ENCODE data around the gene OR10AD1. TPM values are rescaled to one million over a fixed set of nuclear protein-coding genes. Genes with fewer than 3 reads are reported as not detected.
A peak's percentile ranks its signal among the peaks of the same experiment; 100 is the strongest.
"Not testable (repeated sequence)": the region's sequence is repeated elsewhere in the genome, so short reads cannot be mapped to it uniquely, and the experiment has no call there.

The OR10AD1 gene
- total and polyA plus RNA-seq, 2 experiments from 2014 or later = not detected

GRCh38 chr12:48157889-48158370, 45.2 kb downstream of the OR10AD1 start:
- no peak for TF ChIP-seq CTCF (IDR thresholded peaks at IDR 0.05; ENCODE audit: low read depth, low read length)
- no peaks in the 10 kb centered on the region for H3K36me3 ChIP-seq
- no peak for DNase-seq (ENCODE audit: low read depth in 1 of 2, low spot score in 1 of 2)
- H3K27ac ChIP-seq = peak overlapping the region; percentile 69
- no peaks in the 10 kb centered on the region for H3K27me3 ChIP-seq
- no peaks in the 10 kb centered on the region for H3K9me3 ChIP-seq (ENCODE audit: low read depth)
- peak overlapping the region; percentile 88 for H3K4me3 ChIP-seq
- H3K4me1 ChIP-seq (ENCODE audit: low read depth) = peaks cover 14% of the 10 kb centered on the region

- peak; percentile 99 for DNase-seq (ENCODE audit: low read depth in 1 of 2, low spot score in 1 of 2)
- no peaks in the 10 kb centered on the region for H3K36me3 ChIP-seq
- H3K4me1 ChIP-seq (ENCODE audit: low read depth) = peaks cover 14% of the 10 kb centered on the region
- peak within 1 kb of the TSS; percentile 88 for H3K27ac ChIP-seq
- H3K9me3 ChIP-seq (ENCODE audit: low read depth) = no peaks in the 10 kb centered on the region
- H3K27me3 ChIP-seq = no peaks in the 10 kb centered on the region
- H3K4me3 ChIP-seq = peak within 1 kb of the TSS; percentile 88
- peak; percentile 49 for TF ChIP-seq CTCF (IDR thresholded peaks at IDR 0.05; ENCODE audit: low read depth, low read length)
Measured at GRCh38 chr12:48157018-48157888, 45.8 kb downstream of the OR10AD1 start, which contains the start of gene ASB8. Gene ASB8, minus strand, starts transcription at chr12:48157515. Its CDS starts 4,019 bp downstream, at chr12:48153496.

GRCh38 chr12:48156652-48157017, 46.5 kb downstream of the OR10AD1 start:
- peak overlapping the region; percentile 88 for H3K4me3 ChIP-seq
- H3K9me3 ChIP-seq (ENCODE audit: low read depth) = no peaks in the 10 kb centered on the region
- H3K4me1 ChIP-seq (ENCODE audit: low read depth) = peaks cover 14% of the 10 kb centered on the region
- no peak for DNase-seq (ENCODE audit: low read depth in 1 of 2, low spot score in 1 of 2)
- no peaks in the 10 kb centered on the region for H3K27me3 ChIP-seq
- H3K27ac ChIP-seq = peak overlapping the region; percentile 88
- no peak for TF ChIP-seq CTCF (IDR thresholded peaks at IDR 0.05; ENCODE audit: low read depth, low read length)
- no peaks in the 10 kb centered on the region for H3K36me3 ChIP-seq

GRCh38 chr12:48155786-48156185, 47.3 kb downstream of the OR10AD1 start:
- H3K4me3 ChIP-seq; H3K9me3 ChIP-seq (ENCODE audit: low read depth); DNase-seq (ENCODE audit: low read depth in 1 of 2, low spot score in 1 of 2); H3K36me3 ChIP-seq; H3K27me3 ChIP-seq; H3K27ac ChIP-seq: not testable (repeated sequence)
- H3K4me1 ChIP-seq (ENCODE audit: low read depth) = peaks cover 14% of the 10 kb centered on the region

Other genes starting within 250 kb of the OR10AD1 start
- 100 and 102 TPM in 2 replicates for gene TMEM106C, start 239.7 kb downstream of the OR10AD1 start, total RNA-seq
- gene TMEM106C, start 239.7 kb downstream of the OR10AD1 start, polyA plus RNA-seq = 108 and 176 TPM in 2 replicates
- 469 and 596 TPM in 2 replicates for gene COL2A1, start 198.8 kb downstream of the OR10AD1 start, total RNA-seq
- gene COL2A1, start 198.8 kb downstream of the OR10AD1 start, polyA plus RNA-seq = 261 and 278 TPM in 2 replicates
- 13.2 and 20.4 TPM in 2 replicates for gene SENP1, start 97.2 kb downstream of the OR10AD1 start, total RNA-seq
- gene SENP1, start 97.2 kb downstream of the OR10AD1 start, polyA plus RNA-seq = 16.7 and 17.1 TPM in 2 replicates
- gene PFKM, start 83.9 kb downstream of the OR10AD1 start, total RNA-seq = 118 and 152 TPM in 2 replicates
- gene PFKM, start 83.9 kb downstream of the OR10AD1 start, polyA plus RNA-seq = 148 and 163 TPM in 2 replicates
- 41.2 and 47.9 TPM in 2 replicates for gene ASB8, start 45.8 kb downstream of the OR10AD1 start, total RNA-seq
- 53.0 and 62.0 TPM in 2 replicates for gene ASB8, start 45.8 kb downstream of the OR10AD1 start, polyA plus RNA-seq
- 0.45 and 1.7 TPM in 2 replicates for gene CCDC184, start 19.6 kb downstream of the OR10AD1 start, total RNA-seq
- not detected in 2 replicates for gene CCDC184, start 19.6 kb downstream of the OR10AD1 start, polyA plus RNA-seq
- 12.5 and 14.7 TPM in 2 replicates for gene ZNF641, start 147.6 kb upstream of the OR10AD1 start, total RNA-seq
- gene ZNF641, start 147.6 kb upstream of the OR10AD1 start, polyA plus RNA-seq = 5.3 and 11.1 TPM in 2 replicates